K562 (cell line): Measurements from ENCODE around the gene SNX3. TPM values are rescaled to one million over a fixed set of nuclear protein-coding genes. Genes with fewer than 3 reads are reported as not detected.
A peak's percentile ranks its signal among the peaks of the same experiment; 100 is the strongest.

Source experiments
- ARID3A ChIP-seq: IDR thresholded peaks from 2 replicates; pipeline ENCODE4 v1.6.1; 2012; ENCODE audit warnings: low read depth, low read length, improper control_type of control experiment, borderline replicate concordance
- ARID4B ChIP-seq: sonication (generic); formaldehyde crosslinking; IDR thresholded peaks from 2 replicates; pipeline ENCODE4 v1.8.0; 2022; ENCODE audit warnings: mild to moderate bottlenecking, missing genetic modification reagents
- BRCA1 ChIP-seq, 2 experiments: fragments of 450-650 bp in 1 of 2; sonication (generic) in 1 of 2; formaldehyde crosslinking in 1 of 2; IDR thresholded peaks; 2 replicates each; pipeline versions ENCODE4 v1.5.0 to v1.6.1; 2017 to 2020; ENCODE audit warnings: mild to moderate bottlenecking in 1 of 2, missing genetic modification reagents in 1 of 2
- CHCHD3 ChIP-seq: fragments of 250-450 bp; sonication (Bioruptor Pico); IDR thresholded peaks from 2 replicates; pipeline ENCODE4 v2.1.2; 2022; ENCODE audit warnings: mild to moderate bottlenecking
- ESRRB ChIP-seq: fragments of 250-450 bp; sonication (Bioruptor Pico); IDR thresholded peaks from 2 replicates; pipeline ENCODE4 v1.5.0; 2020; ENCODE audit warnings: mild to moderate bottlenecking, moderate library complexity, borderline replicate concordance
- ETV5 ChIP-seq: sonication (generic); formaldehyde crosslinking; IDR thresholded peaks from 2 replicates; pipeline ENCODE4 v1.4.0; 2020; ENCODE audit warnings: low read depth, mild to moderate bottlenecking, missing genetic modification reagents
- FOXJ2 ChIP-seq: fragments of 200-800 bp; sonication (Bioruptor generic); IDR thresholded peaks from 2 replicates; pipeline ENCODE4 v1.6.1; 2016; ENCODE audit warnings: missing genetic modification characterization, missing compliant biosample characterization
- GTF2A2 ChIP-seq: IDR thresholded peaks from 2 replicates; pipeline ENCODE4 v1.6.1; 2016; ENCODE audit warnings: mild to moderate bottlenecking, missing genetic modification characterization, missing compliant biosample characterization
- HDAC1 ChIP-seq, 2 experiments: fragments of 450-650 bp; IDR thresholded peaks; 2 replicates each; pipeline ENCODE4 v1.6.1; 2016 to 2017; ENCODE audit warnings: inconsistent platforms in 1 of 2, mild to moderate bottlenecking in 1 of 2, moderate library complexity in 1 of 2
- HIVEP1 ChIP-seq: fragments of 250-450 bp; sonication (Bioruptor Pico); IDR thresholded peaks from 2 replicates; pipeline ENCODE4 v1.4.0; 2020; ENCODE audit warnings: mild to moderate bottlenecking
- HSF4 ChIP-seq: fragments of 250-450 bp; sonication (Bioruptor Pico); IDR thresholded peaks from 2 replicates; pipeline ENCODE4 v2.1.2; 2022; ENCODE audit warnings: mild to moderate bottlenecking, moderate library complexity, borderline replicate concordance
- JUNB ChIP-seq: fragments of 450-650 bp; formaldehyde crosslinking; conservative IDR thresholded peaks from 2 replicates; pipeline ENCODE4 v1.4.0; 2020; ENCODE audit warnings: mild to moderate bottlenecking
- KHSRP ChIP-seq: fragments of 450-650 bp; IDR thresholded peaks from 2 replicates; pipeline ENCODE4 v1.6.1; 2017
- MAFG ChIP-seq: fragments of 450-650 bp; conservative IDR thresholded peaks from 2 replicates; pipeline ENCODE4 v1.6.1; 2016; ENCODE audit warnings: missing genetic modification characterization, missing compliant biosample characterization
- MAFK ChIP-seq: IDR thresholded peaks from 2 replicates; pipeline ENCODE4 v1.6.1; 2011; ENCODE audit warnings: low read length, improper control_type of control experiment
- MBD2 ChIP-seq: sonication (generic); IDR thresholded peaks from 2 replicates; pipeline ENCODE4 v1.6.1; 2016; ENCODE audit warnings: low read depth, borderline replicate concordance
- NCOA4 ChIP-seq: fragments of 450-650 bp; IDR thresholded peaks from 2 replicates; pipeline ENCODE4 v1.6.1; 2018; ENCODE audit warnings: mild to moderate bottlenecking; ENCODE audit not compliant: partially characterized antibody
- SPI1 ChIP-seq: IDR thresholded peaks from 2 replicates; pipeline ENCODE4 v1.6.1; 2011; ENCODE audit warnings: low read depth, low read length, control low read depth, borderline replicate concordance
- TAF1 ChIP-seq: IDR thresholded peaks from 2 replicates; pipeline ENCODE4 v1.6.1; 2011; ENCODE audit warnings: mild to moderate bottlenecking, low read length, moderate library complexity; ENCODE audit not compliant: insufficient read depth, control insufficient read depth, severe bottlenecking; ENCODE audit errors: extremely low read depth
- WHSC1 ChIP-seq: IDR thresholded peaks from one replicate; pipeline ENCODE4 v1.6.1; 2012; ENCODE audit warnings: low read length, control low read depth, inconsistent platforms
- ZKSCAN8 ChIP-seq: fragments of 200-800 bp; sonication (Bioruptor generic); IDR thresholded peaks from 2 replicates; pipeline ENCODE4 v1.6.1; 2016; ENCODE audit warnings: missing genetic modification characterization, missing compliant biosample characterization
- ZNF12 ChIP-seq: sonication (generic); formaldehyde crosslinking; IDR thresholded peaks from 2 replicates; pipeline ENCODE4 v1.4.0; 2020; ENCODE audit warnings: mild to moderate bottlenecking, missing genetic modification reagents
- ZNF197 ChIP-seq: fragments of 200-800 bp; sonication (Bioruptor generic); IDR thresholded peaks from 2 replicates; pipeline ENCODE4 v1.6.1; 2016; ENCODE audit warnings: low read depth, missing genetic modification characterization, missing compliant biosample characterization
- ZNF274 ChIP-seq: IDR thresholded peaks from 2 replicates; pipeline ENCODE4 v1.6.1; 2011; ENCODE audit warnings: low read depth, mild to moderate bottlenecking, low read length, moderate library complexity, borderline replicate concordance
- ZNF316 ChIP-seq: fragments of 450-650 bp; IDR thresholded peaks from 2 replicates; pipeline ENCODE4 v1.6.1; 2016
- ZNF699 ChIP-seq: fragments of 250-450 bp; sonication (Bioruptor Pico); IDR thresholded peaks from 2 replicates; pipeline ENCODE4 v1.8.0; 2021; ENCODE audit warnings: mild to moderate bottlenecking, moderate library complexity; ENCODE audit not compliant: insufficient replicate concordance
- ZNF717 ChIP-seq: fragments of 250-450 bp; sonication (Bioruptor Pico); IDR thresholded peaks from 2 replicates; pipeline ENCODE4 v1.5.0; 2021
- polyA plus RNA-seq, 8 experiments: library from polyadenylated mRNA; depleted of rRNA in 4 of 8; stranded (reverse) in 5 of 8; unstranded in 3 of 8; fragments of >200 nt; fragmentation: Nextera tagmentation in 2 of 8; fragmentation: Illumina TruSeq in 1 of 8; extraction: Ambion mirVana in 2 of 8; extraction: Trizol in 1 of 8; gene quantifications; 2 replicates each; pipeline versions ENCODE4 v1.2.1 to v1.2.3, GENCODE V29; 2011 to 2014; ENCODE audit warnings: inconsistent platforms in 1 of 8, missing spikeins in 1 of 8
- total RNA-seq, 7 experiments: library from RNA; depleted of rRNA in 6 of 7; stranded (reverse); fragments of >200 nt in 6 of 7; fragmentation: Illumina TruSeq in 2 of 7; extraction: Trizol in 2 of 7; gene quantifications; 2 replicates each; pipeline versions ENCODE4 v1.2.1 to v1.2.3, GENCODE V29; 2011 to 2021; ENCODE audit warnings: low replicate concordance in 1 of 7

The SNX3 gene
- total and polyA plus RNA-seq, 9 of the 15 experiments (the other 6 are each of a cell fraction or from before 2014, with no cell fraction given), result 48.9 to 410 (median 159) TPM

- TF ChIP-seq ARID4B (no peak), HSF4 (CRISPR knock-in tag) (no peak), ZNF717 (no peak), ZNF274 (no peak), ARID3A (no peak), ZNF197 (CRISPR knock-in tag) (no peak), WHSC1 (no peak), GTF2A2 (tag) (no peak), ZNF699 (CRISPR knock-in tag) (no peak), SPI1 (peak; percentile 15; the same call in 1 of the 2 replicates), MAFK (peak; percentile 49; the same call in 1 of the 2 replicates), MAFG (tag) (peak; percentile 59), FOXJ2 (tag) (no peak), JUNB (no peak), HIVEP1 (CRISPR knock-in tag) (no peak), ESRRB (CRISPR knock-in tag) (no peak), HDAC1 (IDR thresholded peaks at IDR 0.05) (no peak), CHCHD3 (CRISPR knock-in tag) (no peak), KHSRP (no peak), ZKSCAN8 (CRISPR knock-in tag) (no peak), MBD2 (no peak), TAF1 (no peak), ZNF316 (peak; percentile 84), ETV5 (no peak), ZNF12 (no peak), NCOA4 (no peak), BRCA1 (IDR thresholded peaks at IDR 0.05) (no peak), BRCA1 (CRISPR knock-in tag; IDR thresholded peaks at IDR 0.05) (no peak)
Observed at GRCh38 chr6:108222504-108222903, 38.3 kb downstream of the SNX3 start (continued).
